HG03060 (cell line): ENCODE measurements around the gene C2orf68.
"Not testable (repeated sequence)": the region's sequence is repeated elsewhere in the genome, so short reads cannot be mapped to it uniquely, and the experiment has no call there.

Experiments
- ATAC-seq: cut with Tn5 transposase; IDR thresholded peaks from one replicate; pipeline ENCODE4 v1.9.1; 2021; ENCODE audit warnings: low read depth, moderate number of reproducible peaks; ENCODE audit not compliant: unreplicated experiment

The C2orf68 gene

GRCh38 chr2:85584857-85585780 lies 26.7 kb downstream of the C2orf68 start:
- ATAC-seq = no peak

- ATAC-seq = no peak
Observed at GRCh38 chr2:85584354-85584856, 27.5 kb downstream of the C2orf68 start, which contains the start of gene VAMP5. TSS of gene VAMP5 (plus strand) at chr2:85584431. CDS start at chr2:85584491, 60 bp downstream.

GRCh38 chr2:85583667-85584353 lies 28.1 kb downstream of the C2orf68 start:
- ATAC-seq = no peak

GRCh38 chr2:85582492-85582891 lies 29.4 kb downstream of the C2orf68 start:
- no peak for ATAC-seq

GRCh38 chr2:85580206-85580605 lies 31.7 kb downstream of the C2orf68 start:
- no peak for ATAC-seq

- ATAC-seq = no peak
Observed at GRCh38 chr2:85579266-85579935, 32.5 kb downstream of the C2orf68 start.

GRCh38 chr2:85578243-85579180 lies 33.4 kb downstream of the C2orf68 start:
- no peak for ATAC-seq

- ATAC-seq = peak; percentile 52
Observed at GRCh38 chr2:85577386-85578242, 34.3 kb downstream of the C2orf68 start, which contains the start of gene VAMP8. TSS of gene VAMP8 (plus strand) at chr2:85577586. CDS start at chr2:85577647, 61 bp downstream.

GRCh38 chr2:85577063-85577385 lies 34.8 kb downstream of the C2orf68 start:
- ATAC-seq = no peak

GRCh38 chr2:85575739-85576138 lies 36.1 kb downstream of the C2orf68 start:
- ATAC-seq = no peak

GRCh38 chr2:85566265-85566664 lies 45.6 kb downstream of the C2orf68 start:
- ATAC-seq = no peak

GRCh38 chr2:85564144-85564563 lies 47.7 kb downstream of the C2orf68 start:
- ATAC-seq = no peak

- peak; percentile 79 for ATAC-seq
Observed at GRCh38 chr2:85561280-85562212, 50.3 kb downstream of the C2orf68 start, which contains the start of gene GGCX. TSS of gene GGCX (minus strand) at chr2:85561493. CDS start at chr2:85561428, 65 bp downstream.

GRCh38 chr2:85560812-85561279 lies 51.0 kb downstream of the C2orf68 start:
- ATAC-seq = no peak

- ATAC-seq = not testable (repeated sequence)
Observed at GRCh38 chr2:85560403-85560726, 51.5 kb downstream of the C2orf68 start.

GRCh38 chr2:85558160-85558559 lies 53.7 kb downstream of the C2orf68 start:
- no peak for ATAC-seq

GRCh38 chr2:85557130-85557529 lies 54.7 kb downstream of the C2orf68 start:
- no peak for ATAC-seq
